Adipocyte (in vitro differentiated cells): ENCODE measurements around the gene TBC1D32.

Experiments
- DNase-seq: peaks from one replicate; pipeline ENCODE4 v3.0.0-alpha.2; 2015; ENCODE audit warnings: low read depth
- H3K27me3 ChIP-seq: replicated peaks from 2 replicates; pipeline ENCODE4 v1.7.0; 2013; ENCODE audit warnings: mild to moderate bottlenecking, low read length, moderate library complexity; ENCODE audit not compliant: control insufficient read depth, insufficient read depth
- H3K36me3 ChIP-seq: 2 replicates; pipeline ENCODE4 v1.7.0; 2013; ENCODE audit warnings: low read length, mild to moderate bottlenecking, moderate library complexity; ENCODE audit not compliant: control insufficient read depth, insufficient read depth, severe bottlenecking
- H3K4me1 ChIP-seq: 2 replicates; pipeline ENCODE4 v1.7.0; 2013; ENCODE audit warnings: mild to moderate bottlenecking, low read length, moderate library complexity; ENCODE audit not compliant: control insufficient read depth, insufficient read depth
- H3K4me3 ChIP-seq: 2 replicates; pipeline ENCODE4 v1.7.0; 2013; ENCODE audit warnings: mild to moderate bottlenecking, low read length, moderate library complexity
- H3K9ac ChIP-seq: 2 replicates; pipeline ENCODE4 v1.7.0; 2013; ENCODE audit warnings: mild to moderate bottlenecking, low read length, moderate library complexity
- H3K9me3 ChIP-seq: 2 replicates; pipeline ENCODE4 v1.7.0; 2013; ENCODE audit warnings: mild to moderate bottlenecking, low read length, moderate library complexity; ENCODE audit not compliant: control insufficient read depth

Gene TBC1D32

GRCh38 chr6:121285041-121285440 is 49.2 kb downstream of the TBC1D32 start:
- H3K36me3 ChIP-seq, result no peaks in the 10 kb centered on the region
- H3K9me3 ChIP-seq, result no peaks in the 10 kb centered on the region
- H3K4me1 ChIP-seq, result peaks cover 18% of the 10 kb centered on the region
- H3K9ac ChIP-seq, result no peak overlapping the region
- no peaks in the 10 kb centered on the region for H3K27me3 ChIP-seq
- DNase-seq, result peak; percentile 42
- peak overlapping the region; percentile 54 for H3K4me3 ChIP-seq

DNA sequence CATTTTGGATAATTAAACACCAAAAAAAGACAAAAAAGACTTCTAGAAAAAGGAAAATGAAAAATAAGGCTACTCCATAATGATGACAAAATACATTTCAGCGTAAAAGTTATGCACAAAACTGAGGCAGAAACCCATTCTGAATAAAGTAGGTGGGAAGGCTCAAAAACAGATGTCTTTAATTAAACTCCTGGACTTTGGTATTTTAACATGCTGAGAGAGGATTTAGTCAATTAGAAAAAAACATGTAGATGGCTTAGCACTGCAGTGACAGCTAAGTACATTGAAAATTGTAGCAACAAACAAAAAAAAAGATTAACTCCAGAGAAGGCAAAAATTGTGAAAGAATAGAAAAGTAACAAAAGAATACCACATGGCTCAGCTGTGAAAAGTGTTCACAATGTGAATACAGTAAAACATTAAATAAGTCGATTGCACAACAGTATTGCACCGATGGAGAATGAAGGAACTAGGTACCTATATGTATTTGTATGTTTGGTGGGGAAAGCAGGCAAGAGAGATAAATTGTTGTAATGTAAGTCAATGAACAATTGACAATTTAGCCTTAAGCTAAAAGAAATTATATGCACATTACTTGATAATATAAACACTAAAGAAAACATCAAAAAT is 59.5 kb downstream of the TBC1D32 start:
- Histone ChIP-seq H3K9ac (no peak overlapping the region), H3K36me3 (no peaks in the 10 kb centered on the region), H3K27me3 (no peaks in the 10 kb centered on the region), H3K4me1 (no peaks in the 10 kb centered on the region), H3K4me3 (no peak overlapping the region), H3K9me3 (no peaks in the 10 kb centered on the region)
- peak; percentile 63 for DNase-seq

GRCh38 chr6:121263742-121264141 is 70.5 kb downstream of the TBC1D32 start:
- H3K27me3 ChIP-seq, result no peaks in the 10 kb centered on the region
- peaks cover 16% of the 10 kb centered on the region for H3K9me3 ChIP-seq
- no peak overlapping the region for H3K4me3 ChIP-seq
- H3K9ac ChIP-seq, result no peak overlapping the region
- DNase-seq, result no peak
- H3K36me3 ChIP-seq, result no peaks in the 10 kb centered on the region
- peaks cover 11% of the 10 kb centered on the region for H3K4me1 ChIP-seq

DNA sequence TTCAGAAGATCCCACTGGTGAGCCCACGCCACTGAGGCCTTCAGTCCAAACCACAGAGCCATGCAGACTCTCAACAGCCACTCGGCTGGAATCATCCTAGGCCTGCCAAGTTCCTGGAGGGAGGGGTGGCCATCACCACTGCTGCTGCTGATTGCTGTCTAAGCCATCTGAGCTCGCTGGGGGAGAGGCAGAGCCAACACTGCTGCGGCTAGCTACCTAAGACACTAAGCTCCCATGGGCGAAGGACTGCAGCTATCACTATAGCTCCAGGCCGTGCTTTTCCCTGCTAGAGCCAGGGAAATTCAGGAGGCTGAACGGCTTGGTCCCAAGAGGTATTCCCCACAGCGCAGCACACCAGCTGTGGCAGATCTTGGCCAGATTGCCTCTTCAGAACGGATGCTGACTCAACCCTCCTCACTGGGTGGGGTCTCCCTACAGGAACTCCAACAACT is 73.6 kb downstream of the TBC1D32 start:
- no peaks in the 10 kb centered on the region for H3K27me3 ChIP-seq
- peak overlapping the region; percentile 57 for H3K4me3 ChIP-seq
- H3K36me3 ChIP-seq, result no peaks in the 10 kb centered on the region
- peaks cover 16% of the 10 kb centered on the region for H3K9me3 ChIP-seq
- peak; percentile 10 for DNase-seq
- peaks cover 11% of the 10 kb centered on the region for H3K4me1 ChIP-seq
- H3K9ac ChIP-seq, result no peak overlapping the region

- Histone ChIP-seq H3K27me3 (no peaks in the 10 kb centered on the region), H3K36me3 (no peaks in the 10 kb centered on the region), H3K9me3 (peaks cover 12% of the 10 kb centered on the region), H3K9ac (no peak overlapping the region), H3K4me1 (no peaks in the 10 kb centered on the region), H3K4me3 (no peak overlapping the region)
- DNase-seq, result no peak
Measured at GRCh38 chr6:121247386-121247785, 86.9 kb downstream of the TBC1D32 start.

- Histone ChIP-seq H3K9ac (no peak overlapping the region), H3K36me3 (no peaks in the 10 kb centered on the region), H3K4me3 (no peak overlapping the region), H3K27me3 (no peaks in the 10 kb centered on the region), H3K9me3 (peaks cover 7% of the 10 kb centered on the region), H3K4me1 (no peaks in the 10 kb centered on the region)
- DNase-seq, result no peak
Measured at GRCh38 chr6:121242386-121242785, 91.9 kb downstream of the TBC1D32 start.

DNA sequence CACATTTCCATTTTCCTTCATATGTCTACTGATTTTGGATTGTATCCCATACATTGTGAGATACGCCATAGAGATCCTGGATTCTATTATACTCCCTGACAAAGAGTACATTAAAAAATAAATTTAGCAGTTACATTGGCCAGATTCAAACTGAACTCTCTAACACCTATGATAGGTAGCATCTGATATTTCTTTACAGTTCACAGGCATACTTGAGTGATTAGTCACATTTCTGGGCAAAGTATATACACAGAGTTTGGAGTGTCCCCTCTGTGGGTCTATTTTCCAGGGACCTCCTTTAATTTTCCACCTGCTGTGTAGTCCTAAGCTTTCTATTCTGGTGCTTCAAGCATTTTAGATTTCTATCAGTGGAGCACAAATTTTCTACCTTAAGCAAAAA is 96.4 kb downstream of the TBC1D32 start:
- no peak overlapping the region for H3K9ac ChIP-seq
- no peak overlapping the region for H3K4me3 ChIP-seq
- H3K27me3 ChIP-seq, result no peaks in the 10 kb centered on the region
- no peaks in the 10 kb centered on the region for H3K36me3 ChIP-seq
- H3K9me3 ChIP-seq, result no peaks in the 10 kb centered on the region
- no peaks in the 10 kb centered on the region for H3K4me1 ChIP-seq
- no peak for DNase-seq

DNA sequence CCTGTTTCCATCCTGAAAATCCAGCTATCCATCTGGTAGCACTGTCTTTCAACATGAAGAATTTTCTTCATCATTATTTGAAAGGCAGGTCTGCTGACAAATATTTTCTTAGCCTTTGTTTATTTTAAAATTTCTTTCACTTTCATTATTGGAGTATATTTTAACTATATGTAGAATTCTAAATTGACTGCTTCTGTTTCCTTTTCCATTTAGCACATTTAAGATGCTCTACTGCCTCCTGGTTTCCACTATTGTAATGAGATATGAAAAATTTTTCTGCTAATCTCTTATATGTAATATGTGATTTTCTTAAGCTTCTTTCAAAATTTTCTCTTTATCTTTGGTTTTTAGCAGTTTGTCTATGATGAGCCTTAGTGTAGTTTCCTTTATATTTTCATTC is 97.3 kb downstream of the TBC1D32 start:
- DNase-seq, result peak; percentile 10
- Histone ChIP-seq H3K4me3 (no peak overlapping the region), H3K9me3 (no peaks in the 10 kb centered on the region), H3K27me3 (no peaks in the 10 kb centered on the region), H3K4me1 (no peaks in the 10 kb centered on the region), H3K9ac (no peak overlapping the region), H3K36me3 (no peaks in the 10 kb centered on the region)

GRCh38 chr6:121235386-121235785 is 98.9 kb downstream of the TBC1D32 start:
- no peaks in the 10 kb centered on the region for H3K36me3 ChIP-seq
- H3K9me3 ChIP-seq, result no peaks in the 10 kb centered on the region
- no peaks in the 10 kb centered on the region for H3K4me1 ChIP-seq
- no peak overlapping the region for H3K9ac ChIP-seq
- no peaks in the 10 kb centered on the region for H3K27me3 ChIP-seq
- DNase-seq, result no peak
- H3K4me3 ChIP-seq, result no peak overlapping the region

DNA sequence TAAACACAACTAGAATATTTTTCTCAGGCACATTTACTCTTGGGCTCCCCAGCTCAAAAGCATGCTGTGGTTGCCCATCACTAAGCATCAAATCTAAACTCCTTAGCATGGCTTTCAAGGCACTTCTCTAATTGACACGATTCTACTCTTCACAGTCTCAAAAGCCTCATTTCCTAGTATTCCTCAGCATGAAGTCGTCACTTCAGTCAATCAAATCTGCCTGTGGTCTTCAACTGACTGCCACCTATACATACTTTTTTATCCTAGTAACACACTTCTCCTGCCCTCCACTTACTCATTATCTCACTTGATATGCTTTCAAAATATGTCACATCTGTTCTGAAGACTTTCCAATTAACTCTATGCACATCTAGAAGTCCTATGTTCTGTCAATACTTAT is 110.3 kb downstream of the TBC1D32 start:
- Histone ChIP-seq H3K36me3 (no peaks in the 10 kb centered on the region), H3K9ac (no peak overlapping the region)

DNA sequence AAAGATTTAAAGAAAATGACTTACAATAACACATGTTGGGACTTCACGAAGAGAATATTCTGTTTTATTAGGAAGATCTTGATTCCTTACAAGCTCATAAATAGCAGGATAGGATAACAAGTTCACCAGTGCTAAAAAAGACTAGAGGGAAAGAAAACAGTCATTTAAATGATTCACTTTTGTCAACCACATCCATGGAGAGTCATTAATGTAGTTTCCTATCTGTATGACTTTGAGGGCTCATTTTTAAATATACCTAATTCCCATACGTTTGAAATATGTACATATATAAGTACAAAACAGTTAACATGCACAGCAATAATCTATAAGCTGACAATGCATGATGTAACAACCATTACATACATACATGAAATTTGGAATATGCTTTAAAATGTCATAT is 111.1 kb downstream of the TBC1D32 start:
- DNase-seq, result no peak
- Histone ChIP-seq H3K27me3 (no peaks in the 10 kb centered on the region), H3K36me3 (no peaks in the 10 kb centered on the region), H3K9me3 (no peaks in the 10 kb centered on the region), H3K4me1 (no peaks in the 10 kb centered on the region), H3K4me3 (no peak overlapping the region), H3K9ac (no peak overlapping the region)

More for the DNA sequence above, 110.3 kb downstream of the TBC1D32 start:
- no peak for DNase-seq
- Histone ChIP-seq H3K4me1 (no peaks in the 10 kb centered on the region), H3K27me3 (no peaks in the 10 kb centered on the region), H3K4me3 (no peak overlapping the region), H3K9me3 (no peaks in the 10 kb centered on the region)

- peak; percentile 45 for DNase-seq
- Histone ChIP-seq H3K9ac (no peak overlapping the region), H3K4me3 (no peak overlapping the region), H3K27me3 (no peaks in the 10 kb centered on the region), H3K9me3 (no peaks in the 10 kb centered on the region), H3K36me3 (no peaks in the 10 kb centered on the region), H3K4me1 (no peaks in the 10 kb centered on the region)
Measured at GRCh38 chr6:121222656-121223055, 111.6 kb downstream of the TBC1D32 start.
